Vagina (tissue), 2 donors: ENCODE results near the gene ZNF320. TPM values are rescaled to one million over a fixed set of nuclear protein-coding genes. Genes with fewer than 3 reads are reported as not detected.
"Not testable (repeated sequence)": the region's sequence is repeated elsewhere in the genome, so short reads cannot be mapped to it uniquely, and the experiment has no call there.

Experiments used
- DNase-seq, 2 donors: peaks; one replicate each; pipeline ENCODE4 v3.0.0-alpha.2; 2017; ENCODE audit errors: extremely low spot score in 2 of 2
- H3K27ac ChIP-seq: fragments of 200-600 bp; sonication (generic); one replicate; pipeline ENCODE4 v1.5.1; 2019
- H3K27me3 ChIP-seq: fragments of 200-600 bp; sonication (generic); one replicate; pipeline ENCODE4 v1.5.1; 2019
- H3K36me3 ChIP-seq, 2 donors: fragments of 200-600 bp; sonication (generic); one replicate each; pipeline ENCODE4 v1.5.1; 2017 to 2019
- H3K4me1 ChIP-seq: fragments of 200-600 bp; sonication (generic); one replicate; pipeline ENCODE4 v1.5.1; 2019
- H3K4me3 ChIP-seq, 2 donors: fragments of 200-600 bp; sonication (generic); 1 replicate in 1 of 2; 2 replicates in 1 of 2; pipeline ENCODE4 v1.5.1; 2016 to 2019
- H3K9me3 ChIP-seq: fragments of 200-600 bp; sonication (generic); one replicate; pipeline ENCODE4 v1.5.1; 2019
- POLR2A ChIP-seq, 2 donors: fragments of 450-650 bp; IDR thresholded peaks; one replicate each; pipeline ENCODE4 v1.6.1; 2017; ENCODE audit warnings: antibody characterized with exemption in 2 of 2, mild to moderate bottlenecking in 2 of 2, moderate library complexity in 2 of 2
- POLR2AphosphoS5 ChIP-seq, 2 donors: sonication (generic); formaldehyde crosslinking; IDR thresholded peaks; one replicate each; pipeline ENCODE4 v1.9.0; 2017; ENCODE audit warnings: antibody characterized with exemption in 2 of 2, mild to moderate bottlenecking in 2 of 2, low read depth in 1 of 2; ENCODE audit not compliant: insufficient read depth in 1 of 2
- intact Hi-C: fragments of 100-400 bp; cut with DNase I; formaldehyde crosslinking; loops from one replicate; pipeline ENCODE4 v1.15.1; 2023
- total RNA-seq: library from RNA; depleted of rRNA; stranded (reverse); fragments of >200 nt; gene quantifications from one replicate; pipeline ENCODE4 v1.2.3, GENCODE V29; 2016
- TF ChIP-seq, protein P1 (sequence below), 3 experiments: fragments of 450-650 bp in 2 of 3; fragments of 200-600 bp in 1 of 3; sonication (generic) in 1 of 3; IDR thresholded peaks; one replicate each; pipeline ENCODE4 v1.5.1; 2017 to 2019; ENCODE audit warnings: antibody characterized with exemption in 3 of 3, mild to moderate bottlenecking in 2 of 3, moderate library complexity in 2 of 3

ZNF320 gene
- total RNA-seq, 1 donor from 2014 or later = 6.4 TPM

DNA sequence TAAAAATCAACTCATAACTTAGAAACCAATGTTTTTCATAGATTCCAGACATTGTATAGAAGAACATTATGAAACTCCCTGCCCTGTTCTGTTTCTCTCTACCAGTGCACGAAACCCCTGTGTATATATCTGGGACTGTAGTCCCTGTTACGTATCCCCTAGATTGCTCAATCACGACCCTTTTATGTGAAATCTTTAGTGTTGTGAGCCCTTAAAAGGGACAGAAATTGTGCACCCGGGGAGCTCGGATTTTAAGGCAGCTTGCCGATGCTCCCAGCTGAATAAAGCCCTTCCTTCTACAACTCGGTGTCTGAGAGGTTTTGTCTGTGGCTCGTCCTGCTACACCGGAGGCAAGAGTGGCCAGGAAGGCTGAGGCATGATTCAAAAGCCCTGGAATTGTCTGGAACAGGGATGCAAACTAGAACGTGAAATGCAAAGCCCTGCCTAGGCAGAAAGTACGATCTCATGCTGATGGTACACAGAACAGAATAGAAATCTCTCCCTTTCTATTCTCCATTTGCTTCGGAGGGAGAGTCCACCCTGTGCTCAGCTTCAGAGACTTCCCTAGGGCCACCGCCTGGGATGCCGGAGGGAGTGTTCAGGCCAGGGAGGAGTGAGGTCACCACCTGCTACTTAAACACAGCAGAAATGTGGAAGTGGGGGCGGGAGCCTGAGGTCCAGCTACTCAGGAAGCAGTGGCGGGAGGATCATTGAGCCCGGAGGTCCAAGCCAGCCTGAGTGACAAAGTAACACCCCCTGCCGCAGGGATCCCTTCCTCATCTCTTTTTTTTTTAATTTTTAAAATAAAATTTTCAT is 26.6 kb upstream of the ZNF320 start:
- Histone ChIP-seq H3K36me3 (peaks cover 0 to 7% of the 10 kb centered on the region in 2 donors), H3K9me3 (no peaks in the 10 kb centered on the region), H3K4me3 (peak overlapping the region; percentile 47 to 86), H3K27ac (peak overlapping the region; percentile 85), H3K4me1 (peaks cover 22% of the 10 kb centered on the region), H3K27me3 (no peaks in the 10 kb centered on the region)
- intact Hi-C loops = no loop called here
- TF ChIP-seq, protein P1, sequence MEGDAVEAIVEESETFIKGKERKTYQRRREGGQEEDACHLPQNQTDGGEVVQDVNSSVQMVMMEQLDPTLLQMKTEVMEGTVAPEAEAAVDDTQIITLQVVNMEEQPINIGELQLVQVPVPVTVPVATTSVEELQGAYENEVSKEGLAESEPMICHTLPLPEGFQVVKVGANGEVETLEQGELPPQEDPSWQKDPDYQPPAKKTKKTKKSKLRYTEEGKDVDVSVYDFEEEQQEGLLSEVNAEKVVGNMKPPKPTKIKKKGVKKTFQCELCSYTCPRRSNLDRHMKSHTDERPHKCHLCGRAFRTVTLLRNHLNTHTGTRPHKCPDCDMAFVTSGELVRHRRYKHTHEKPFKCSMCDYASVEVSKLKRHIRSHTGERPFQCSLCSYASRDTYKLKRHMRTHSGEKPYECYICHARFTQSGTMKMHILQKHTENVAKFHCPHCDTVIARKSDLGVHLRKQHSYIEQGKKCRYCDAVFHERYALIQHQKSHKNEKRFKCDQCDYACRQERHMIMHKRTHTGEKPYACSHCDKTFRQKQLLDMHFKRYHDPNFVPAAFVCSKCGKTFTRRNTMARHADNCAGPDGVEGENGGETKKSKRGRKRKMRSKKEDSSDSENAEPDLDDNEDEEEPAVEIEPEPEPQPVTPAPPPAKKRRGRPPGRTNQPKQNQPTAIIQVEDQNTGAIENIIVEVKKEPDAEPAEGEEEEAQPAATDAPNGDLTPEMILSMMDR (IDR thresholded peaks at IDR 0.05) = no peak
- TF ChIP-seq POLR2AphosphoS5 (IDR thresholded peaks at IDR 0.05; ENCODE audit: insufficient read depth in 1 of 2, low read depth in 1 of 2) (no peak), POLR2A (IDR thresholded peaks at IDR 0.05) (no peak)
- no peak for DNase-seq

DNA sequence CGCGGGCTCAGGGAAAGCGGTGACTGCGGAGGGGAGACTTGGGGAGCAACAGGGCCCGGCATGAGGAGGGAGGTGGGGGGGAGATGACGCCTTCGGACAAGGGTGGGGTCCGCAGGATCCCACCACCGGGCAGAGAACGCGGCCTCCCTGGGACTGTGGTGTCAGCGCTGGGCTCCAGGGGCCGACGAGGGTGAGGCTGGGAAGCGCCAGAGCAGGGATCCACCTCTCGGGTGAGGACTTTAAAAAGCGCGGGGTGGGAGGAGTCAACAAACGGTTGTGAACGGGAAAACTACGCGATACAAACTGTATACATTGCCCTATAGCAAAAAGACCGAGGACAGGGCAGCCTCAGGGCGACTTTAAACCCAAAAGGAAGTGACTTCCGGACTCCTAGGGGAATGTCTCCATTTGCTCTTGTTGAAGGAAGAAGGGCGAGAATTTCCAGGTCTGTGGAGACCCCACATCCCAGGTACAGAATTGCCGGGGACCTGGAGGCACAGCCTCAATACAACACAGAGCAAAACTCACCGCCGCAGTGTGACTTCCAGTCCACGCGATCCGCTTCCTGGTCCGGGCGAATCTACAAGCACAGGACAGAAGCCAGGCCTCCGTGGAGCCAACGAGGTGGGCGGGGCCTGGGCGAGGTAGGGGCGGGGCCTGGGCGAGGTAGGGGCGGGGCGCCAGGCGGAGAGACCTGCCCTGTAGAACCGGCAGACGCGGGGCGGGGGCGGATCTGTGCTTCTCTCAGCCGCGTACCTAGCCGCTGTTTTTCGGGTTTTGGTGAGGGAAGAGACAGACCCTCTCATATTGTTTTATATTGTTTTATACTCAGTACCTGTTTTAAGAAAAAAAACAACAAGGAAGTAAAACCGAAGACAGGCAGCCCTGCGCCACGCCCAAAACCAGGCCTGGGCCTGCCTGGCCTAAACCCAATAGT is 25.7 kb upstream of the ZNF320 start, which contains the start of gene ZNF888:
Gene ZNF888, minus strand, starts transcription at position 588 of the 937 bp plus-strand sequence. CDS start 5,555 bp downstream, outside the sequence.
- TF ChIP-seq POLR2AphosphoS5 (IDR thresholded peaks at IDR 0.05; ENCODE audit: insufficient read depth in 1 of 2, low read depth in 1 of 2) = peak; percentile 21 to 79
- TF ChIP-seq, protein P1 (IDR thresholded peaks at IDR 0.05) = no peak
- intact Hi-C loops = no loop called here
- Histone ChIP-seq H3K27ac (peak within 1 kb of the TSS; percentile 85), H3K4me1 (peaks cover 22% of the 10 kb centered on the region), H3K36me3 (no peaks in the 10 kb centered on the region), H3K4me3 (peak within 1 kb of the TSS; percentile 47 to 86), H3K27me3 (no peaks in the 10 kb centered on the region), H3K9me3 (no peaks in the 10 kb centered on the region)
- peak in 1 of 2 donors; percentile 91 for DNase-seq

DNA sequence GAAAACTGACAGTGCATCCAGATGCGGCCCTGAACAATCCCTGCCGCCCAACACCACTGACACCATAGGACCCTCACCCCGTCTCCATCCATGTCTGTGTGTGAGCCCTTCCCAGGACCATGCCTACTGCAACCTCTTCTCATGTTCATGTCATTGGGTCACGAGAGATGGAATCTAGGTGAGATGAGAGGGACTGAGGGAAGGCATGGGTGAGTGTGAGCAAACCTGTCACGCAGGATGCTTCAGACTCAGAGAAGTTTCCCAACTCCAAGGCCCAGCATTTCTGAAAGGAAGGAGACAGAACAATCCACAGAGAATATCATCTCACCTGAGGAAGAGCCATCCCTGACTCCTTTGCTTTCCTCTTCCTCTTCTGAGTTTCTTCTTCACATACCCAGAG is 20.1 kb upstream of the ZNF320 start:
- Histone ChIP-seq H3K9me3 (no peaks in the 10 kb centered on the region), H3K27ac (no peak overlapping the region), H3K27me3 (no peaks in the 10 kb centered on the region), H3K4me3 (no peak overlapping the region), H3K36me3 (peaks cover 0 to 13% of the 10 kb centered on the region in 2 donors), H3K4me1 (peaks cover 8% of the 10 kb centered on the region)
- TF ChIP-seq POLR2AphosphoS5 (IDR thresholded peaks at IDR 0.05; ENCODE audit: insufficient read depth in 1 of 2, low read depth in 1 of 2) (no peak), POLR2A (IDR thresholded peaks at IDR 0.05) (no peak)
- TF ChIP-seq, protein P1 (IDR thresholded peaks at IDR 0.05) = no peak
- intact Hi-C loops = no loop called here
- DNase-seq = no peak

DNA sequence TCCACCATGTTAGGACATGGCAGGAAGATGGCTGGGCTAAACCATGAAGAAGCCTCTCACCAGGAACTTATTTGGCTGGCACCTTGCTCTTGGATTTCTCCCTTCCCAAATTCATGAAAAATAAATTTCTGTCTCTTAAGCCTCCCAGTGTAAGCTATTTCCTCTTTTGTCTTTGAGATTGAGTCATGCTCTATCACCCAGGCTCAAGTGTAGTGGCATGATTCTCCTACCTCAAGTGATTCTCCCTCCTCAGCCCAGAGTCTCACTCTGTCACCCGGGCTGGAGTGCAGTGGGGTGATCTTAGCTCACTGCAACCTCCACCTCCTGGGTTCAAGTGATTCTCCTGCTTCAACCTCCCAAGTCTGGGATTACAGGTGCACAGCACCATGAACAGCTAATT is 13.2 kb upstream of the ZNF320 start:
- H3K9me3 ChIP-seq = no peaks in the 10 kb centered on the region
- H3K27ac ChIP-seq = no peak overlapping the region
- no peak overlapping the region for H3K4me3 ChIP-seq
- H3K36me3 ChIP-seq = peaks cover 0 to 37% of the 10 kb centered on the region in 2 donors
- TF ChIP-seq POLR2AphosphoS5 (IDR thresholded peaks at IDR 0.05; ENCODE audit: insufficient read depth in 1 of 2, low read depth in 1 of 2) (no peak), POLR2A (IDR thresholded peaks at IDR 0.05) (no peak)
- TF ChIP-seq, protein P1 (IDR thresholded peaks at IDR 0.05) = no peak
- H3K27me3 ChIP-seq = no peaks in the 10 kb centered on the region
- H3K4me1 ChIP-seq = no peaks in the 10 kb centered on the region
- intact Hi-C loops = no loop called here
- DNase-seq = no peak

DNA sequence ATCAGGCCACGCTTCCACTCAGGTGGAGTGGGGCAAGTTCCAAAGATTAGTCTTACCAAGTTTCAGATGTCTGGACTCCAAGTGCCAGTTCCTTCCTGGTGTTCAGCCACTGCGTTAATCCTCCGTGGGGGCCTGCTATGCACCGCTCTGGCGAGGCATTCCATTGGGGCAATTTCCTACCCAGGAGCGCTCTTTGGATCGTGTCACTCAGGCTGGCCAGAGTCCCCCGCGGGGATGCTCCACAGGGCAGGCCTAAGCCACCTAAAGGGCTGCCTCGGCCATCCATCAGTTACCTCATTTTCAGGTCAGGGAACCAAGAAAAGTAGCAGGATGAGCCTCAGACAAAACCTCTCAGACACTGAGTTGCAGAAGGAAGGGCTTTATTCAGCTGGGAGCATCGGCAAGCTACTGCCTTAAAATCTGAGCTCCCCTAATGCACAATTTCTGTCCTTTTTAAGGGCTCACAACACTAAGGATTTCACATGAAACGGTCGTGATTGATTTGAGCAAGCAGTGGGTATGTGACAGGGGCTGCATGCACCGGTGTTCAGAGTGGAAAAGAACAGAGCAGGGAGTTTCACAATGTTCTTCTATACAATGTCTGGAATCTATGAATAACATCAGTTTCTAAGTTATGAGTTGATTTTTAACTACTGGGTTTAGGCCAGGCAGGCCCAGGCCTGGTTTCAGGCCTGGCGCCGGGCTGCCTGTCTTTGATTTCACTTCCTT is 6.8 kb upstream of the ZNF320 start:
- H3K4me3 ChIP-seq, intact Hi-C loops, H3K27me3 ChIP-seq, H3K4me1 ChIP-seq, DNase-seq, H3K9me3 ChIP-seq: not testable (repeated sequence)
- H3K27ac ChIP-seq = peak overlapping the region; percentile 46
- peaks cover 0 to 24% of the 10 kb centered on the region in 2 donors for H3K36me3 ChIP-seq
